Astrocyte (in vitro differentiated cells and primary cell): ENCODE results near the gene ZNF823.

Source experiments
- CTCF ChIP-seq: IDR thresholded peaks from 2 replicates; pipeline ENCODE4 v1.5.1; 2011; ENCODE audit warnings: low read depth, mild to moderate bottlenecking, inconsistent platforms, low read length, moderate library complexity; ENCODE audit not compliant: insufficient read depth
- EZH2 ChIP-seq: IDR thresholded peaks from 2 replicates; pipeline ENCODE4 v1.6.1; 2012; ENCODE audit warnings: mild to moderate bottlenecking, low read length, inconsistent platforms; ENCODE audit not compliant: insufficient read depth

- TF ChIP-seq CTCF: no peak
- TF ChIP-seq EZH2: no peak
Measured at GRCh38 chr19:11754663-11755062, 15.9 kb upstream of the ZNF823 start.
